T-helper 2 cell (primary cell): ENCODE measurements around the gene PRCC.
A peak's percentile ranks its signal among the peaks of the same experiment; 100 is the strongest.

Source experiments
- DNase-seq, 5 experiments: peaks; one replicate each; pipeline versions ENCODE4 v3.0.0 to v3.0.0-alpha.2; 2012 to 2022
- total RNA-seq, 2 donors: gene quantifications; one replicate each; lab custom pipeline; 2026; lab: John Stamatoyannopoulos, UW

PRCC gene, protein sequence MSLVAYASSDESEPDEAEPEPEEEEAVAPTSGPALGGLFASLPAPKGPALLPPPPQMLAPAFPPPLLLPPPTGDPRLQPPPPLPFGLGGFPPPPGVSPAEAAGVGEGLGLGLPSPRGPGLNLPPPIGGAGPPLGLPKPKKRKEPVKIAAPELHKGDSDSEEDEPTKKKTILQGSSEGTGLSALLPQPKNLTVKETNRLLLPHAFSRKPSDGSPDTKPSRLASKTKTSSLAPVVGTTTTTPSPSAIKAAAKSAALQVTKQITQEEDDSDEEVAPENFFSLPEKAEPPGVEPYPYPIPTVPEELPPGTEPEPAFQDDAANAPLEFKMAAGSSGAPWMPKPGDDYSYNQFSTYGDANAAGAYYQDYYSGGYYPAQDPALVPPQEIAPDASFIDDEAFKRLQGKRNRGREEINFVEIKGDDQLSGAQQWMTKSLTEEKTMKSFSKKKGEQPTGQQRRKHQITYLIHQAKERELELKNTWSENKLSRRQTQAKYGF
- 33.8 to 34.0 reads per million in 2 donors for total RNA-seq

- peak; percentile 88 to 100 (median 97) for DNase-seq
Measured at GRCh38 chr1:156767101-156767878, at the start of gene PRCC. PRCC (plus strand) TSS chr1:156767535; CDS start chr1:156767772, 237 bp downstream.

- DNase-seq, result no peak
Measured at GRCh38 chr1:156721131-156721530, 46.2 kb upstream of the PRCC start.

DNA sequence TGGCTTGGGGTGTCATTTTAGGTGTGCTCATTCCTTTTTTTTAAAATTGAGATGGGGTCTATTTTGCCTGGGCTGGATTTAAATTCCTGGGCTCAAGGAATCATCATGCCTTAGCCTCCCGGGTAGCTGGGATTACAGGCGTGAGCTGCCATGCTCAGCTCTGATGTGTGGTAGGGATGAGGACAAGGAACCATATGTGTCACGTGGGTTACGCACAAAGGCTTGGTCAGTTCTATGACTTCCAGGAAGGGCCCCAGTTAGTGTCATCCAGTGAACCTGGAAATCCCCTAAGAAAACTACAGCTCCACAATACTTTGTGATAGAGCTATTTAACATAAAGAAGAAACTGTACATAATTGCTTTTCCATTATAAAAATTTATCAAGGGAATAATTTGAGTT lies 45.8 kb upstream of the PRCC start:
- peak in 1 of 5 experiments; percentile 26 for DNase-seq

GRCh38 chr1:156725683-156726280 lies 41.6 kb upstream of the PRCC start:
- DNase-seq, result peak; percentile 62 to 77 (median 67)

GRCh38 chr1:156726549-156727226 lies 40.6 kb upstream of the PRCC start:
- peak in 2 of 5 experiments; percentile 30 to 66 for DNase-seq

GRCh38 chr1:156727492-156727891 lies 39.8 kb upstream of the PRCC start:
- no peak for DNase-seq

GRCh38 chr1:156727926-156728598 lies 39.3 kb upstream of the PRCC start, which contains the start of gene METTL25B:
METTL25B (plus strand) TSS chr1:156728469; CDS start chr1:156729105, 636 bp downstream.
- DNase-seq, result peak in 4 of 5 experiments; percentile 47 to 91 (median 66)

DNA sequence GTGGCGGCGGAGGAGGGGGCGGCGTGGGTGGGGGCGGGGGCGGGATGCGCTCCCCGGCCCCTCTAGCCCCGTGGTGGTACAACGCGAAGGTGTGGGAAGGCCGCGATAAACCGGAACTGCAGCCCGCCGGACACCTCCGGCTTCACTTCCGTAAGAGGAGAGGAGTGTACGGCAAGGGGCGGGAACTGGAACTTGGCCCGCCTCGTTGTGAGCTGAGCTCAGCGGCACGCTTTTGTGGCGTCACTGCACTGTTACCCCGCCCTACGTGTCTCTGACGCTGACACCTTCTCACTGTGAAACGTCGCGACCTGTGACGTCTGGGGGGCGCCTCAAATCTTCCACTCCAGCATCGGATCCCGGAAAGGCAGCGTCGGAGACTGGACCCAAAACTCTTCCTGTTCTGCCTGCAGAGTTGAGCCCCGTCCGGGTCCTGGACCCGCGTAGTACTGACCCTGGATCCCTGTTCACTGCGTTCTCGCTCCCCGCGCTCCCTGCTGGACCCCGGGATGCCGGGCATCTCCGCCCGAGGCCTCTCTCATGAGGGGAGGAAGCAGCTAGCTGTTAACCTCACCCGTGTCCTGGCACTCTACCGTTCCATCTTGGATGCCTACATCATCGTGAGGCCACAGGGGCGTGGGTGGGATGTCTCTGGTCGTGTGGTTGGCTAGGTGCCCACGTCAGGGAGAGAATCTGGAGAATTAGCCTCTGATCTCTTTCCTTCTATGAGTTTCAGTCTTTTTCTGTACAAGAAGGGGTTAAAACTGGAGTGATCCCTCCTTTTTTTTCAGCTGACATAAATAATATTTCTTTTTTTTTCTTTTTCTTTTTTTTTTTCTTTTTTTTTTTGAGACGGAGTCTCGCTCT lies 38.5 kb upstream of the PRCC start, which contains the start of gene ISG20L2:
TSS of gene ISG20L2 (minus strand) at position 168 of the 864 bp plus-strand sequence. CDS start 1,114 bp downstream, outside the sequence.
- peak; percentile 84 to 99 (median 94) for DNase-seq

- no peak for DNase-seq
Measured at GRCh38 chr1:156733989-156734584, 33.2 kb upstream of the PRCC start.

- DNase-seq, result no peak
Measured at GRCh38 chr1:156738407-156738806, 28.9 kb upstream of the PRCC start.

- DNase-seq, result no peak
Measured at GRCh38 chr1:156738916-156739315, 28.4 kb upstream of the PRCC start.

- DNase-seq, result no peak
Measured at GRCh38 chr1:156740237-156740740, 27.0 kb upstream of the PRCC start.

GRCh38 chr1:156740741-156741480 lies 26.4 kb upstream of the PRCC start, which contains the start of gene MRPL24:
MRPL24 (minus strand) TSS chr1:156741088; CDS start chr1:156738704, 2,384 bp downstream.
- peak; percentile 84 to 100 (median 95) for DNase-seq

GRCh38 chr1:156741481-156741983 lies 25.8 kb upstream of the PRCC start:
- no peak for DNase-seq

DNA sequence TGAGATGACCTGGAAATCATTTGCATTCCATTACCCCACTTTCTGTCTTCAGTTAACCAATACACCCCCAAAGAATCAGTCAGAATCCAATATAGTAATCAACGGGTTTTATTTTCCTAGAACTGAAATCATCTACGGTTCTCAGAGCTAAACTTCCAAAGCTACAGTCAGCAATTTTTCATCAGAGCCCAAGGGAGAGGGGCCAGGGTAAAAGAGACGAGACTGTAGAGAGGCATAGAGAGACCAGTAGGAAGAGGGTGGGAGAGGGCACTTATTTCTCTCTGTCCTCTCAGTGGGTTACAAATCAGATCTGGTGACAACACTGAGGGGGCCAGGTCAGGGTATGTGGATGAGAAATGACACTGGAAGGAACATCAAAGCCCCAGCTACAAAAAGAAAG lies 25.3 kb upstream of the PRCC start:
- DNase-seq, result no peak

- DNase-seq, result no peak
Measured at GRCh38 chr1:156742801-156743200, 24.5 kb upstream of the PRCC start.

DNA sequence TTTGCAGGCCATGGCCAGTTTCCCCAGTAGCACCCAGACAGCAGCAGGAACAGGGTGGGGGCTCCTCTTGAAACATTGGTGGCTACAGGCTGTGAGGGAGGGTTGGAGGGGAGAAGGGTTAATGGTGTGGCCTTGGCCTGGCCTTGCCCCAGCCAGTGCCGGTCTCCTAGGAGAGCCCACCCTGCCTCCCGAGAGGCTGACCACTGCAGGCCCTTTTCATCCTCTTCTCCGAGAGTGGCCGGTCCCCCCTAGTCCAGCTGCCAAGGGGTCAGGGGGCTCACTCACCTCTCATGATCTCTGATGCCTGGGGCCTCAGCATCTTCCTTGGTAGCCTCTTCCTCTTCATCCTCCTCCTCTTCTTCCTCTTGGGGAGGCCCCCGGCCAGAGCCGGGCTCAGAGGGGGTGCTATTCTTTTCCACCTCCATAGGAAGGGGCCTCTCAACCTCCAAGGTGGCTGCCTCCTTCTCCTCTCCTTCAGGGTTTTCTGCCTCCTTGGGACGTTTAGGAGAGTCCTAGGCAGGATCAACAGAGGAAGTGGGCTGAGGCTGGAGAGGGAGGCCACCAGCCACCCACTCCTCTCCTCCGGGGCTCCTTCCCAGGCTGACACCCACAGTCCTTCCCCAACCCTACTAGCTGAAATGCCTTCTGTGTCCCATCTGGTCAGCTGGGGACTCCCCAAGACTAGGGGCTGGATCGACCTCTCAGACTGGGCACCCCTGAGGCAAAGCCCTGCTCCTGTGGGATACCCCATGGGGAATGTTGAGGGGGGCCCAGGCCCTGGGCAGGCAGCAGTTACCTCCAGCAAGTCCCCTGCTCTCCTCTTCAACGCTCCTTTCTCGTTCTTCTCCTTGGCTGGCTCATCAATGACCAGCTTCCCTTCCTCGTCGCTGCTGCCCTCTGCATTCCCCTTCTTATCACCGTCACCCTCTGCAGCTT lies 23.7 kb upstream of the PRCC start:
- no peak for DNase-seq

DNA sequence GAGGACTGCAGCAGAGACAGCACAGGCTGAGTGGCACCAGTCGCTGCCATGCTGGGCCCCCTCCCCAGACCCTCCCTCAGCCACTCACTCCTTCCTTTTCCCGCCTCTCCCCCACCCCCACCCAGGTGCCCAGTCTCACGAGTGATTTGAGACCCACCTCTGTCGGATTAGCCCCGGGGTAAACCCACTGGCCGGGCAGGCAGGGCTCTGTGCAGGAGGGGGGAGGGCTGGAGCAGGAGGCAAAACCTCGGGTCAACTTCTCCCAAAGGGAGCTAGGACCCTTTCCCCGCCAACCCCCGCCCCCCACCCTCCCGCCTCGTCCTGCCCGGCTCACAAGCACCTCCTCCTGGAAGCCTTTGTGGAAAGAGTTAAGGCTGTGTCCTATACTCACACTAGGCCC lies 23.0 kb upstream of the PRCC start:
- DNase-seq, result no peak
